CD4-positive, alpha-beta T cell treated with Interleukin-21 for 1 hour (primary cell): ENCODE results near the gene NR4A3.

Source experiments
- DNase-seq: peaks from one replicate; pipeline ENCODE4 v3.0.0-alpha.2; 2020

NR4A3 gene

GRCh38 chr9:99816392-99816791 lies 5.3 kb upstream of the NR4A3 start:
- no peak for DNase-seq

- no peak for DNase-seq
These were observed 3.2 kb upstream of the NR4A3 start for GRCh38 chr9:99818500-99818899.

GRCh38 chr9:99819123-99819855 lies 2.4 kb upstream of the NR4A3 start:
- DNase-seq, result peak; percentile 97

GRCh38 chr9:99819856-99820684 lies 1.6 kb upstream of the NR4A3 start:
- DNase-seq, result peak; percentile 95

GRCh38 chr9:99820685-99821395 lies 845 bp upstream of the NR4A3 start:
- DNase-seq, result peak; percentile 64

GRCh38 chr9:99822109-99822805 lies 572 bp downstream of the NR4A3 start:
- peak; percentile 67 for DNase-seq

- DNase-seq, result no peak
These were observed 1.3 kb downstream of the NR4A3 start for GRCh38 chr9:99822806-99823591.

GRCh38 chr9:99823681-99824377 lies 2.1 kb downstream of the NR4A3 start:
- peak; percentile 62 for DNase-seq

GRCh38 chr9:99824378-99825171 lies 2.9 kb downstream of the NR4A3 start:
- DNase-seq, result peak; percentile 73

GRCh38 chr9:99825172-99826046 lies 3.7 kb downstream of the NR4A3 start:
- DNase-seq, result no peak

- DNase-seq, result no peak
These were observed 4.9 kb downstream of the NR4A3 start for GRCh38 chr9:99826579-99826978.

- no peak for DNase-seq
These were observed 5.6 kb downstream of the NR4A3 start for GRCh38 chr9:99827244-99827643.

GRCh38 chr9:99828054-99828416 lies 6.3 kb downstream of the NR4A3 start:
- DNase-seq, result no peak

GRCh38 chr9:99828417-99829176 lies 6.9 kb downstream of the NR4A3 start:
- no peak for DNase-seq

- DNase-seq, result no peak
These were observed 10.3 kb downstream of the NR4A3 start for GRCh38 chr9:99831857-99832557.

GRCh38 chr9:99832558-99832864 lies 10.8 kb downstream of the NR4A3 start:
- no peak for DNase-seq

- no peak for DNase-seq
These were observed 12.1 kb downstream of the NR4A3 start for GRCh38 chr9:99833735-99834134.

GRCh38 chr9:99834474-99834873 lies 12.8 kb downstream of the NR4A3 start:
- DNase-seq, result no peak
